Putamen (tissue), 1 donor: ENCODE measurements around the gene P4HTM.
A peak's percentile ranks its signal among the peaks of the same experiment; 100 is the strongest.

Experiments
- DNase-seq: peaks from one replicate; pipeline ENCODE4 v3.0.0-alpha.2; 2016; ENCODE audit warnings: low spot score

Gene P4HTM

DNA sequence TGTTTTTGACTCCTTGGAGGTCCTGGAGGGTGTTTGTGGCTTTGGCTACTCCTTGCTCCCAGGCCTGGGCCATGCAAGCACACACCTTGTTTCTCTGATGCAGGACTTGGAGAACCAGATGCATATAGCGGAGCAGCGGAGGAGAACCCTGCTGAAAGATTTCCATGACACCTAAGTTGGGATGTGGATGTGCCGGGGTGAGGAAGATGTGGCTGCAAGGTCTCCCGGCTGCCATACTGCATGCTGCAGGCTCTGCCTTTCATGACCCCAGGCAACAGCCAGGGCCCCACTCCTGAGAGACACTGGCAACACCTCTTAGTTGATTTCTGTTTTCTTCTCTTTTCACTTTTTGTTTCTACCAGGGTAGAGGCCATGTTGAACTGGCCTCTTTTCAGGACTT, 6.9 kb upstream of the P4HTM start:
- no peak for DNase-seq

DNA sequence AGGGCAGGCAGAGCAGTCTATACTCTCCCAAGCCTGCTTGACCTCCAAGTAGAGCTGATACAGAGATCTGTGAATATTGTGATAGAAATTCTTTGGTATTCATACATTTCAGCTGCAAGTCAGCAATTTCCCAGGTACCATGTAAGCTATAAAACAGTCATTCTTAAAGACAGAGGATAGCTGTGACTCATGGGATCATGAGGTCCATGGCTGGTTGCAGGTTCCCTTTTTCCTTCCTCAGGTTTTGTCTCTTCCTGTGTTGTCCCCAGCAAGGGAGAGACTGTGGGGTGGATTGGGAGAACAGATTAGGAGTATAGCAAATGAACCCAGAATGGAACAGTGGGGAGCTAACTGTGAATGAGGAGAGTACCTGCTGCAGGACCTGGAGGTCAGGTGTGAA, 5.4 kb upstream of the P4HTM start:
- DNase-seq = no peak

DNA sequence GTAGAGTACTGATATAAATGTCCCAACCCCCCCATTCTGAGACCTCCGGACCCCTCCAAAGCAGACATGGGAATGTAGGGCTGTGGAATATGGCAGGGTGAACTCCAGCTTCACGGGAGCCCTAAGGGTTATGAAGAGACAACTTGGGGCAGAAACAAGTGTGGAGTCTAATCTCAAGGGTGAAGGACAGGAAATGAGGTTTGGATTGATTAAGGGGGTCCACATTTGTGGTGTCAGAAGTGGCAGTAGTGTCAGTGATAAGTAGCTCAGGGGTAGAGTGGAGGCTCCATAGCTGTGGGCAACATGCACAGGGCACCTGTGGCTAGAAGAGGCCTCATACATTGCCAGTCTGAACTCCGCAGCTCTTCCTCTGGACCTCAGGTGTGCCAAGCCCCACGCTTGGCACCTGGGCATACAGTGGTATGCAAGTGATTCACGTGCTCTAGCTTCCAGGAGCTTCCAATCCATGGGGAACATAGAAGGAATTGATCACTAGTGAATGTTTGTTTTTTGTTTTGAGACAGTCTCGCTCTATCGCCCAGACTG, 4.1 kb upstream of the P4HTM start:
- no peak for DNase-seq

DNA sequence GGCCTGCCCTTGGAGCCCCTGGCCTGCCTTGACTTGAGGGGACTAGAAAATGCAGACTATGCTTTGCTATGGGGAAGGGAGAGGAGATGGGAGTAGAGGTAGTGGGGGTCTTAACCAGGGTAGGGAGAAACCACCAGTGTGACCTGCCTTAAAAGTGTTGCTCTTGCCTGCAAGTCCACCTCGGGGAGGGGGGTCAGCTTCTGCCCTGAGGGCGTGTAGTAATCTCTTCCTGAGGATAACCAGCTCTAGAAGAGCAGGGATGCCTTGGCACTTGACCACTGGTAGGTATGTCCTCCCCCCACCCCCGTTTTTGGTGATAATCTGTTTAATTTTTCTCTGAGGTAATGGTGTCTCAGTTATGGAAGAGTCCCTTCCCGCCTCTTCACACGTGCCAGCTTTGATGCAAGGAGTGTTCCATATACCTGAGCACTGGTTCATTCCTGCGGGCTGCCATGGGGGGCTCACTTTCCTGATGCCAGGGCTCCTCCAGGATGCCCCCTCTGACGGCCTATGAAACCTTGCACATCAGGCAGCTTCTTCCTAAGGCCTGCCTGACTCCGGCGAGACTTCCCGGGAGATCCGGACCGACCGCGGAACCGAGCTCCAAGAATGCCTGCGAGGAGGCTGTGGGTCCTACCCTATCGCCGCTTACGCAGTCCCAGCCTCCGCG, 780 bp upstream of the P4HTM start:
- DNase-seq = no peak

DNA sequence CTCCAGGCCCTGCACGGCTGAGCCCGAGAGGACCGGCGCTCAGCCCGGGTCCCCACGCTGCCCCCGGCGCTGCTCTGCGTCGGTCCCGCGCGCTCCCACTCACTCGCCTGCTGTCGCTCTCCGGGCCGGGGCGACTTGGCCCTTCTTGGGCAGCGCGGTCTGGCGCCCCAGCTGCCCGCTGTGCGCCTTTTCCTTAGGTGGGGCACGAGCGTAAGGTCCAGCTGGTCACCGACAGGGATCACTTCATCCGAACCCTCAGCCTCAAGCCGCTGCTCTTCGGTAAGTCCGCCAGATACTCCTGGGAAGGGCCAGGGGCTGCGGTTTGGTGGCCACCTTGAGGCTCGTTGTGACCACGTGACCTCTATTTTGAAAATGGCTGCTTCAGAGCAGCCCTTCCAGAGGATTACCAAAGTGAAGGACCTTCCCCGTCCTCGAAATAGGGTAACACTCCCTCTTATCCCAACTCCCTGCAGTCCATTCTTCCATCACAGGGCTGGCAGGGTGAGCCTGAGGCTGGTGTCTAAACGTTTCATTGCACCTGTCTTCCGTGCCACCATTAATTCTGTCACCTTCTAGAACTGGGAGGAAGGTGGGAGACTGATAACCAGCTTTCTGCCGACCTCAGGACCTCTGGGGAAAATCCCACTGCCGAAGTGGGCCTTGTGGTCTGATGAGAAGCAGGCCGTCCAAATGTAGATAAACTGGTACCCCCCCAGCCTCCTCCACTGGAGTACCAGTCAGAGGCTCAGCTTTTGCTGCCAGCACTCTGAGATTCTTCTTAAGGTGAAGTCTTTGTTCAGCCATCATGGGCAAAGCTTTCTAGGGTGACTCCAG, 812 bp downstream of the P4HTM start:
- no peak for DNase-seq

DNA sequence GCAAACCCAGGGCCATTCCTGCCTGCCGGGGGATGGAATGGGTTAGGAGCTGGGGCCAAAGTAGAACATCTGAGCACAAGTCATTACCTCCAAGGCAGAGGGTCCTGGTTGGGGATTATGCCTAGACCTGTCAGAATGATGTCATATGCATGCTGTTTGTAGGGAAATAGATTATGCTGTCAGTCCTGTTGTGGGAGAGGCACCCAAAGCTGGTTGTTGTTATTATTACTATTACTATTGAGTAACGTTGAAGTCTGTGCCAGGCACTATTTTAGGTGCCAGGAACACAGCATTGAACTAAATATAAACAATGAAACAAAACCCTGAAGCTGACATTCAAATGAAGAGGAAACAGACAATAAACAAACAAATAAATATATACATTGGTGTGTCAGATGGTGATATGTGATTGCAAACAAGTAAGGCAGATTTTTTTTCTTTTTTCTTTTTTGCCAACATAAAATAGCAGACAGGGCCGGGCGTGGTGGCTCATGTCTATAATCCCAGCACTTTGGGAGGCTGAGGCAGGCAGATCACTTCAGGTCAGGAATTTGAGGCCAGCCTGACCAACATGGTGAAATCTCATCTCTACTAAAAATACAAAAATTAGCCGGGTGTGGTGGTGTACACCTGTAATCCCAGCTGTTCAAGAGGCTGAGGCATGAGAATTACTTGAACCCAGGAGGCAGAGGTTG, 2.0 kb downstream of the P4HTM start:
- no peak for DNase-seq

DNA sequence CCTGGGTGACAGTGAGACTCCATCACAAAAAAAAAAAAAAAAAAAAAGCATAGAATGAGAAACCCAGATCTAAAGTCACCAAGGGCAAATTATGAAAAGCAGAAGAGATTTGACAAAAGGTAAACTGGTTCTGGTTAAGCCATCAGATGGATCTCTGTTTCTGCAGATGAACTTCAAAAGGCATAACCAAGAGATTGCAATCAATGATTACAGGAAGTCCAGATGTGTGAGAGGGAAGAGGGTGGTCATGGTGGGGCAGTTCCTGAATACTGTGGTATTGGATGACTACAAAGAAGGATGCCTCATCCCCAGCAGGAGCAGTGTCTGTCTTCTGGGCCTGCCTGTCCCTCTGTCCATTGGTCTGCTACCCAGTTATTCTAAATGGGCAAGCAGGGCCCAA, 3.8 kb downstream of the P4HTM start:
- DNase-seq = no peak

DNA sequence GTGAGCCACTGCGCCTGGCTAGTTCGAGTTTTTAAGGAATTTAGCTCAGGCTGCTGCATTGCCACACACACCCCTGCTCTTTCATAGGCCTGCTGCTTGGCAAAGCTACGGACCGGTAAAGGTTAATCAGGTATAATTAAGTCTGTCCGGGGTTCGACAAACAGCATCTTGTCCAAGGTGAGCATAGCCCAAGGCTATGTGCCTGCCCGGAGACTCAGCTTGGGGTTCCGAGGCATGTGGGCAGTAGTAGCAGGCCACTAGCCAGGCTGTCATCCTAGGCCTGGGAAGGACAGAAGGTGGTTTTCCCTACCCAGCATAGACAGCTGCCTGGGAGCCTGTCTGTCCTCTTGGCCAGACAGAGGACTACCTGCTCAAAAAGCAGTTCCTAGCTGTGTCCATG, 6.6 kb downstream of the P4HTM start:
- DNase-seq = no peak

DNA sequence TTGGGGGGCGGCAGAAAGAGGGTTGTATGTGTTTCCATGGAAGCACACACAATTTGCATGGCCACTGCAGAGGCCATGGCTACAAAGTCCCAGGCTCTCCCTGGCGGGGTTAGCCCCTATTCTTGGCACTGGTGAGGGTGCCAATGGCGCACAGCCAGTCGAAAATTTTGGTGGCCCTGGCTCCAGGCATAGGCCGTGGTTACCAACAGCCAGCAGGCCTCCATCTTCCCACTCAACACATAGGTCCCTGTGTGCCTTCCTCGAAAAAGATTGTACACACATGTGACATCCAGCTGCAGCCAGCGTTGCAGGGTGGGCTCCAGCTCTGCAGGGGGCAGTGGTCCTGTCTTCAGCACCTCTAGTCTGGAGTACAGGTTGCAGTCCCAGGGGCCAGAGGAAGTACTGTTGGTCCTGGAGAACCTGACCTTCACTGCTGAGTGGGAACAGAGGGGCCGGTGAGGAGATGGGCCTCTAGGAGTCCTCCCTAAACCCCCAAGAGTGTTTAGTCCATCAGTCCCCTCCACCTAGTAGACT, 7.1 kb downstream of the P4HTM start:
- DNase-seq = no peak

DNA sequence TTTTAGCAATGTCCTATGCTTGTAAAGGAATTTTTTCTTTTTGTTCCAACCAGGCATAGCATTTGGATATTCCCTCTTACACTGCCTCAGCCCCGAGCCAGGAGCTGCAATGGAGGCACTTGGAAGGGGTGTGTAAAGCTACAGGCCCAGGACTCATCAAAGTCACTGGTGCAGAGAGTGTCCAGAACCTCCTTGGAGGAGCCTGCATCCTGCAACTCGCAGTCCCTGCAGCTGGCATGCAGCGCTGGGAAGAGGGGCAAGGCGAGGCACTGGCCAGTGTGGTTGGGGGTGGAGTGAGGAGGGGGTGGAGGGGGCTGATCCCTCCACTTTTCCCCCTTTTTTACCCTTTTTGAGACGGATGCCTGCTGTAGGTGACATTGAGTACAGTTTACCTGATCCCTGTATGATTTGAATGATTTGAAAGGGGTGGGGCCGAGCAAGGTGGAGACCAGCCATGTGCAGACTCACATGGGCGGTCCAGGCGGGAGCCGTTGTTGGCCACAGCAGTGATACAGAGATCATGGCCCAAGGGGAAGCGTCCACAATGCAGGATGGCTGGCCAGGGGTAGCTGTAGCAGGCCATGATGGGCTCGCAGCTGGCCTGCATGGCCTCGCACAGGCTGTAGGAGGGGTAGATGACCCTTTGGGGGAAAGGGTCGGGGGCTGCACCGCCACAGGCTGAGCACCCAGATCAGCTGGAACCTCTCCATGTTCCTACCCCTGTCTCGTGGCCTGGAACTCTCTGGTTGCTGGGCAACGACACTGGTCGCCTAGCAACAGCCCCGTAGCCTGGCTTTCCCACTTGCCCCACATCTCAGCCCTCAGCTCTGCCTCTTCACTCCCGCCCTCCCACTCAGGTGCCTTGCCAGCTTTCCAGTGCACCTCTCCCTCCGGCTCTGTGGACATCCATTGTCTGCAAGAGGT, 7.9 kb downstream of the P4HTM start:
- DNase-seq = no peak

DNA sequence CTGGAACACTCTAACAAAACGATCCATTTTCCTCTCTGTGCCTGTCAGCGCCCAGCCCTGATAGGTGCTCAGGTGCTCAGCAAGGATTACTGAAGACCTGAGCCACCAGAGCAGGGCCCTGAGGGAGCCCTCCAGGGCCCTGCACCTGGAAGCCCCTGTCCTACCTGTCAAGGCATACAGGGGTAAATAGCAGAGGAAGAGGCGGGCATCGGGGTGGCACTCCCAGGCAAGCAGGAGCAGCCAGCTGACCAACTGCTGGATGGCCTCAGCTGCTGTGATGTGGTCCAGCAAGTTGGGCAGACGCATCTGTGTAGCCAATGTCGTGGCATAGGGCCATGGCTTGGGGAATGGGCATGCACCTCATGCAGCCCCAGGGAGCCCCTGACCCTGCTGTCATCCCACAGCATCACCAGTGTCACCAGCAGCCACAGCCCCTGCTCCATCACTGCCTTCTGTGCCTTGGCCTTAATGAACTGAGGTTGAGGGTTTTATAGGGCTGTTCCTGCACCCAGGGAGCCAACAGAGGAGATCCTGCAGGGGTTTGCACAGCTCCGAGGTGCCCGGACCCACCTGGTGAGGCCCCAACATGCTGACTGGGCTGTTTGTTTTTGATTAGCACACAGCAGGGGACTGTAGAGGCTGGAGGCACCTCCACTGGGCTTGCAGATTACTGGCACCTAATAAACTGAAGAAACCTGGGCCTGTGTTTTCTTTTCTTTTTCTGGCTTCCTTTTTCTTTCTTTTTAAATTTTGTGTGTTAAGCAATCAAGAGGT, 9.2 kb downstream of the P4HTM start:
- DNase-seq = no peak

DNA sequence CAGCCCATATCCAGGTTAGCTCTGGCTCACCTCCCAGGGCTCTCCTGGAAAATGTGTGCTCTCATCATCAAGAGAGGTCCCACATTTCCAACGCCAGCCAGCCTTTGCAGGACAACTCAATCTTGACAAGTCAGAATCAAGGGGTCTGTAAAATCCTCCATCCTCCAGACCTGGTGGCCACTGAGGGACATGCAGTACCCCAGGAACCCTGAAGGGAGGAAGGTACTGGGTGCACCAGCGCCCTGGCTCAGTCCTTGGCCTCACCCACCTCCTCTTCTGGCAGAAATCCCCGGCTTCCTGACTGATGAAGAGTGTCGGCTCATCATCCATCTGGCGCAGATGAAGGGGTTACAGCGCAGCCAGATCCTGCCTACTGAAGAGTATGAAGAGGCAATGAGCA, 11.1 kb downstream of the P4HTM start:
- DNase-seq = no peak

DNA sequence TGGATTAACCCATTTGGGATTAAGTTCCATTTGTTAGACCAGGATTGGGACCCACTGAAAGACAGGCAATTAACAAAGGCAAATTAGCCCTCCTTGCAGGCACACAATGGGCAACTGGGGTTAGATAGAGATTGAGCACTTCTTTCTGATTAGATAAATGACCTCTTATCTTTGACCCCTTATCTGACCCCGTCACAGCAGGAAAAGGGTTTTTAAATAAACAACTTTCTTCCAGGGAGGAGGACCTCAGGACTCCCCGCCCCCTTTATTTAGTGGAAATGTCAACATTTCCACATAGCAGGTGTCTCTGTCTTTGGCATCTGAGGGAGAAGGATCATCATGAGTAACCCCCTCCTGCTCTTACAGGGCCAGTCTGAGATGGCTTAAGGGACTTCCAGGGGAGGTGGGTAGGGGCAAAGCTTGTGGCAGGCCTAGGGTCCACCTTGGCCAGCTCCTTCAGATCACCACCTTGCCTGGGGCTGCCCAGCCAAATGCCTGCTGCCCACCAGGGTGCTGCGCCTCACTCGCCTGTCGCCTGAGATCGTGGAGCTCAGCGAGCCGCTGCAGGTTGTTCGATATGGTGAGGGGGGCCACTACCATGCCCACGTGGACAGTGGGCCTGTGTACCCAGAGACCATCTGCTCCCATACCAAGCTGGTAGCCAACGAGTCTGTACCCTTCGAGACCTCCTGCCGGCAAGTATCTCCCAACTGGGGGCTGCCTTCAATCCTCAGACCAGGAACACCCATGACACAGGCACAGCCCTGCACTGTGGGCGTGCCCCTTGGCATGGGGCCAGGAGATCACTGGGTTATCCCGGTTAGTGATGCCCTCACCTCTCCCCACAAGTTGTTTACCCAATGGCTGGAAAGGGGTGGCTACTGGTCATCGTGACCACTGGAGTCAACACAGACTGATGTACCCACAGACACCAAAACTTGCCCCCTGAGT, 14.6 kb downstream of the P4HTM start:
- no peak for DNase-seq

DNA sequence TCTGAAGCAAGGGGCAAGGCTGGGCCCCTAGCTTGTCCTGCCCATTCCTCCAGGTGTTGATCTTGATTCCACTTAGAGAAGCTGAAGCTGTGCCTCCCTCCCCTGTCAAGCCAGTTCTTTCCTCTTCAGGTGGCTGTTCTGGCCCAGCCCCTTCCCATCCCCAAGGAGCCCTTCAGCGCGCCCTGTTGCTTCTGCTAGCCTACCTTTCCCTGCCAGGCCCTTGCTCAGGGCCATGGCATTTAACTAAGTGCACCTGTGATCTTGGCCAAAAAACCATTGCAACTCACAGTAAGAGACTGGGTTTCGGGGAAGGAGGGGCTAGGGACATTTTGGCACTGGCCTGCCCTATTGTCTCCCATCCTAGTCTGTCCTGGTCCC, 15.3 kb downstream of the P4HTM start:
- DNase-seq = no peak

DNA sequence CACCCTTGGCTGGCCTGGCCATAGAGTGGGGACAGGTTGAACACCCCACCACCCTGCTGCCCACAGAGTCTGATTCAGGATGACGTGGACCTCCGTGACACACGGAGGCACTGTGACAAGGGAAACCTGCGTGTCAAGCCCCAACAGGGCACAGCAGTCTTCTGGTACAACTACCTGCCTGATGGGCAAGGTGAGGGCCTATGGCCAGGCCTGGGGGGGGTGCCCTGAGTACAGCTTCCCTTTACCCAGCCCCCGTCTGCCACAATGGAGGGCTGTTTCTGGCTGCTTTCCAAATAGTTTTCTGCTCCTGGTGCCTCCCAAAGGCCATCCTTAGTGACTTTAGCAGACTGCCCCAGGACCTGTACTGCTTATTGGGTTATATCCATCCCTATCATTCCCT, 16.0 kb downstream of the P4HTM start:
- DNase-seq = no peak

DNA sequence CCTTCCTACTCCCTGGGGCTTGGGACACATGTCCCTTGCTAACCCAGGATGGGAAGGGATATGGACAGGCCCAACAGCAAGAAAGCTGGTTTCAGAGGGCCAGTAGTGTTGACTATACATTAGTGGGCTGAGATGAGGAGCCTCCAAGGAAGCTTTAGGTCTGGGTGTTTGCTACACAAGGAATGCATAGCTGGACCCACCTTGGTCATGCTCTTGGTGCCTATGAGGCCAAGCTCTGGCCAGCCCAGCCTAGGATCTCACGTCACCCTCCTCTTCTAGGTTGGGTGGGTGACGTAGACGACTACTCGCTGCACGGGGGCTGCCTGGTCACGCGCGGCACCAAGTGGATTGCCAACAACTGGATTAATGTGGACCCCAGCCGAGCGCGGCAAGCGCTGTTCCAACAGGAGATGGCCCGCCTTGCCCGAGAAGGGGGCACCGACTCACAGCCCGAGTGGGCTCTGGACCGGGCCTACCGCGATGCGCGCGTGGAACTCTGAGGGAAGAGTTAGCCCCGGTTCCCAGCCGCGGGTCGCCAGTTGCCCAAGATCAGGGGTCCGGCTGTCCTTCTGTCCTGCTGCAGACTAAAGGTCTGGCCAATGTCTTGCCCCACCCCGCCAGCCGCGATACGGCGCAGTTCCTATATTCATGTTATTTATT, 16.5 kb downstream of the P4HTM start:
- no peak for DNase-seq

DNA sequence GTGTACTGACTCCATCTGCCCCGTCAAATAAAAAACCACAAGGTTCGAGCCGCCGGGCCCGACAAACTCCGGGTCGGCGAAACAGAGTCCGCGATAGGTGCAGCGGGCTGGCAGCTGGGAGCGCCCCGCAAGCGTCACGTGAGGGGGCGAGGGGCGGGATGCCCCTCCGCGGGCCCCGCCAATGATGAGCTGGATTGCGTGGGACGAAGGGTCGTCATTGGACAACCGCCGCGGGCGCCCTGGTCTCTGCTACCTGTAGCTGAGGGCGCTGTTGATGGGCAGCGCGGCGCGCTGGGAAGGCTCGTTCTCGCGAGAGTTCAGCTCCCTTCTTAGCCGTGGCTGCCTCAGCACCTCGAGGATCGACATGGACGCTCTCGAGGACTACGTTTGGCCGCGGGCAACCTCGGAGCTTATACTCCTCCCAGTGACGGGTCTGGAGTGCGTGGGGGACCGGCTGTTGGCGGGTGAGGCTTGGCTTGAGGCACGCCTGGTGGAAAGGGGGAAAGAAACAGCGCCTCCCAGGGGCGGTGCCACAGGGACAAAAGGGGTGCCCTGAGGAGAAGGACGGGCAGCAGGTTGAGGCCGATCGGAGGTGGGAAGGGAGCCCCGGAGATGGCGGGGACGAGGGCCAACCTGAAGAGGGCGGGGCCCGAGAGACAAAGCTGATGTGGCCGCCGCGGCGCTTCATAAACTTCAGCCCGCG, 17.2 kb downstream of the P4HTM start, which contains the start of gene WDR6:
Gene WDR6, plus strand, starts transcription at position 324 of the 703 bp plus-strand sequence. Its CDS starts 41 bp downstream, at position 365.
- DNase-seq = peak; percentile 89
